CD14-positive monocyte (primary cell): ENCODE results near the gene ATF6. TPM values are rescaled to one million over a fixed set of nuclear protein-coding genes. Genes with fewer than 3 reads are reported as not detected.

ENCODE experiments used
- DNase-seq, 3 donors: peaks; one replicate each; pipeline ENCODE4 v3.0.0-alpha.2; 2011 to 2022
- H2AFZ ChIP-seq: 2 replicates; pipeline ENCODE4 v1.6.0; 2012; ENCODE audit warnings: mild to moderate bottlenecking, low read depth, low read length, inconsistent platforms; ENCODE audit not compliant: insufficient read depth, poor library complexity, severe bottlenecking
- H3K27ac ChIP-seq, 2 donors: 1 replicate in 1 of 2; 2 replicates in 1 of 2; pipeline ENCODE4 v1.5.1; 2012 to 2013; ENCODE audit warnings: low read length in 2 of 2, control low read depth in 1 of 2, inconsistent platforms in 1 of 2, low read depth in 1 of 2, mild to moderate bottlenecking in 1 of 2
- H3K27me3 ChIP-seq, 2 donors: one replicate each; pipeline versions ENCODE4 v1.6.0 to v1.6.1; 2011 to 2013; ENCODE audit warnings: low read length in 2 of 2; ENCODE audit not compliant: control insufficient read depth in 2 of 2, insufficient read depth in 2 of 2
- H3K36me3 ChIP-seq, 2 donors: replicated peaks in 1 of 2; 1 replicate in 1 of 2; 2 replicates in 1 of 2; pipeline versions ENCODE4 v1.5.1 to v1.6.1; 2012 to 2013; ENCODE audit warnings: low read length in 2 of 2, control low read depth in 1 of 2, inconsistent platforms in 1 of 2, mild to moderate bottlenecking in 1 of 2; ENCODE audit not compliant: insufficient read depth in 2 of 2, control insufficient read depth in 1 of 2
- H3K4me1 ChIP-seq, 2 donors: 1 replicate in 1 of 2; 2 replicates in 1 of 2; pipeline versions ENCODE4 v1.5.1 to v1.6.1; 2012 to 2013; ENCODE audit warnings: low read length in 2 of 2, control low read depth in 1 of 2, inconsistent platforms in 1 of 2, mild to moderate bottlenecking in 1 of 2, moderate library complexity in 1 of 2; ENCODE audit not compliant: insufficient read depth in 2 of 2, control insufficient read depth in 1 of 2
- H3K4me2 ChIP-seq: replicated peaks from 2 replicates; pipeline ENCODE3; 2012; ENCODE audit warnings: low read length, moderate library complexity, mild to moderate bottlenecking; ENCODE audit not compliant: poor library complexity, severe bottlenecking; ENCODE audit errors: extremely low read depth
- H3K4me3 ChIP-seq, 3 experiments: fragments of 200-600 bp in 1 of 3; sonication (generic) in 1 of 3; replicated peaks in 1 of 3; 1 replicate in 2 of 3; 2 replicates in 1 of 3; pipeline ENCODE4 v1.5.1; 2011 to 2013; ENCODE audit warnings: low read length in 3 of 3, mild to moderate bottlenecking in 3 of 3, control low read depth in 2 of 3, low read depth in 2 of 3, inconsistent platforms in 1 of 3, moderate library complexity in 1 of 3
- H3K79me2 ChIP-seq: 2 replicates; pipeline ENCODE4 v1.6.0; 2012; ENCODE audit warnings: mild to moderate bottlenecking, control low read depth, inconsistent platforms, low read length, moderate library complexity; ENCODE audit not compliant: insufficient read depth
- H3K9ac ChIP-seq: 2 replicates; pipeline ENCODE4 v1.6.0; 2017; ENCODE audit warnings: low read length, mild to moderate bottlenecking; ENCODE audit not compliant: insufficient read depth, poor library complexity, severe bottlenecking
- H3K9me3 ChIP-seq, 2 donors: replicated peaks in 1 of 2; 1 replicate in 1 of 2; 2 replicates in 1 of 2; pipeline versions ENCODE4 v1.5.1 to v1.6.1; 2012 to 2013; ENCODE audit warnings: low read length in 2 of 2, control low read depth in 1 of 2; ENCODE audit not compliant: control insufficient read depth in 1 of 2, insufficient read depth in 1 of 2
- H4K20me1 ChIP-seq: 2 replicates; pipeline ENCODE4 v1.6.0; 2012; ENCODE audit warnings: mild to moderate bottlenecking, low read length, control low read depth, moderate library complexity; ENCODE audit not compliant: insufficient read depth
- H3K27ac Mint-ChIP-seq, 7 donors: one replicate each; pipeline ENCODE4 v1.8.0; 2020; ENCODE audit warnings: mild to moderate bottlenecking in 7 of 7, mixed read lengths in 7 of 7, moderate library complexity in 6 of 7, inconsistent platforms in 2 of 7
- H3K27me3 Mint-ChIP-seq, 3 donors: one replicate each; pipeline ENCODE4 v1.8.0; 2021 to 2022; ENCODE audit warnings: low read depth in 3 of 3, mild to moderate bottlenecking in 3 of 3, mixed read lengths in 3 of 3, moderate library complexity in 3 of 3, inconsistent platforms in 1 of 3
- H3K36me3 Mint-ChIP-seq, 2 donors: one replicate each; pipeline ENCODE4 v1.8.0; 2020; ENCODE audit warnings: mixed read lengths in 2 of 2, inconsistent platforms in 1 of 2, mild to moderate bottlenecking in 1 of 2
- H3K4me1 Mint-ChIP-seq: one replicate; pipeline ENCODE4 v1.8.0; 2020; ENCODE audit warnings: mild to moderate bottlenecking, mixed read lengths
- H3K4me3 Mint-ChIP-seq, 2 donors: one replicate each; pipeline ENCODE4 v1.8.0; 2020; ENCODE audit warnings: mild to moderate bottlenecking in 2 of 2, mixed read lengths in 2 of 2, moderate library complexity in 1 of 2
- H3K9me3 Mint-ChIP-seq, 7 donors: one replicate each; pipeline ENCODE4 v1.8.0; 2020 to 2022; ENCODE audit warnings: mixed read lengths in 7 of 7, mild to moderate bottlenecking in 6 of 7, moderate library complexity in 6 of 7, inconsistent platforms in 2 of 7
- WGBS: methylation state at CpG from one replicate; pipeline ENCODE4 v1.1.5; 2013; ENCODE audit warnings: missing lambda C conversion rate; ENCODE audit not compliant: insufficient coverage; 5-methylcytosine and 5-hydroxymethylcytosine counted together
- intact Hi-C, 2 donors: fragments of 100-400 bp; cut with micrococcal nuclease; formaldehyde crosslinking; loops; one replicate each; pipeline versions ENCODE4 v1.15.0 to v1.15.1; 2023
- polyA plus RNA-seq, 3 donors: library from polyadenylated mRNA; depleted of rRNA in 1 of 3; unstranded in 2 of 3; stranded (reverse) in 1 of 3; fragments of 300-500 nt in 2 of 3; fragments of >200 nt in 1 of 3; fragmentation: Illumina TruSeq in 2 of 3; gene quantifications; 1 replicate in 2 of 3; 2 replicates in 1 of 3; pipeline ENCODE4 v1.2.3, GENCODE V29; 2012 to 2021
- TF ChIP-seq, protein P1 (sequence below): fragments of 200-600 bp; IDR thresholded peaks from one replicate; pipeline ENCODE4 v1.8.0; 2022; ENCODE audit warnings: antibody characterized with exemption, mild to moderate bottlenecking

The ATF6 gene
- polyA plus RNA-seq, 3 donors, result 13.4 to 25.6 (median 22.2) TPM

- WGBS, result 17% methylated on average over 3 of the region's 5 CpGs
- H4K20me1 ChIP-seq, result no peaks in the 10 kb centered on the region
- H3K79me2 ChIP-seq, result no peaks in the 10 kb centered on the region
- peaks cover 4 to 10% of the 10 kb centered on the region in 2 donors for H3K36me3 Mint-ChIP-seq
- H3K4me3 Mint-ChIP-seq, result peak overlapping the region in 1 of 2 donors; percentile 77
- TF ChIP-seq, protein P1, sequence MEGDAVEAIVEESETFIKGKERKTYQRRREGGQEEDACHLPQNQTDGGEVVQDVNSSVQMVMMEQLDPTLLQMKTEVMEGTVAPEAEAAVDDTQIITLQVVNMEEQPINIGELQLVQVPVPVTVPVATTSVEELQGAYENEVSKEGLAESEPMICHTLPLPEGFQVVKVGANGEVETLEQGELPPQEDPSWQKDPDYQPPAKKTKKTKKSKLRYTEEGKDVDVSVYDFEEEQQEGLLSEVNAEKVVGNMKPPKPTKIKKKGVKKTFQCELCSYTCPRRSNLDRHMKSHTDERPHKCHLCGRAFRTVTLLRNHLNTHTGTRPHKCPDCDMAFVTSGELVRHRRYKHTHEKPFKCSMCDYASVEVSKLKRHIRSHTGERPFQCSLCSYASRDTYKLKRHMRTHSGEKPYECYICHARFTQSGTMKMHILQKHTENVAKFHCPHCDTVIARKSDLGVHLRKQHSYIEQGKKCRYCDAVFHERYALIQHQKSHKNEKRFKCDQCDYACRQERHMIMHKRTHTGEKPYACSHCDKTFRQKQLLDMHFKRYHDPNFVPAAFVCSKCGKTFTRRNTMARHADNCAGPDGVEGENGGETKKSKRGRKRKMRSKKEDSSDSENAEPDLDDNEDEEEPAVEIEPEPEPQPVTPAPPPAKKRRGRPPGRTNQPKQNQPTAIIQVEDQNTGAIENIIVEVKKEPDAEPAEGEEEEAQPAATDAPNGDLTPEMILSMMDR, result no peak
- peak; percentile 71 to 84 (median 76) for DNase-seq
- H3K27ac ChIP-seq, result peak overlapping the region; percentile 46 to 76
- H3K9me3 Mint-ChIP-seq, result peaks cover 10 to 18% (median 13%) of the 10 kb centered on the region in 7 donors
- H3K27ac Mint-ChIP-seq, result peak overlapping the region; percentile 80 to 97 (median 92)
- peaks cover 12 to 17% of the 10 kb centered on the region in 2 donors for H3K9me3 ChIP-seq
- H3K4me1 Mint-ChIP-seq, result peaks cover 34% of the 10 kb centered on the region
- no peak overlapping the region for H3K9ac ChIP-seq
- no peaks in the 10 kb centered on the region for H3K27me3 ChIP-seq
- peak overlapping the region; percentile 45 for H3K4me2 ChIP-seq
- H3K4me3 ChIP-seq, result peak overlapping the region in 1 of 3 experiments; percentile 25
- peaks cover 28 to 34% of the 10 kb centered on the region in 2 donors for H3K4me1 ChIP-seq
- intact Hi-C loops, result no loop called here
- H3K27me3 Mint-ChIP-seq, result peaks cover 0 to 2% (median 2%) of the 10 kb centered on the region in 3 donors
- no peak overlapping the region for H2AFZ ChIP-seq
- no peaks in the 10 kb centered on the region for H3K36me3 ChIP-seq
Observed at GRCh38 chr1:161989786-161990185, 223.7 kb downstream of the ATF6 start.

GRCh38 chr1:161993576-161993975, 227.5 kb downstream of the ATF6 start:
- DNase-seq, result no peak
- peaks cover 25% of the 10 kb centered on the region for H3K4me1 Mint-ChIP-seq

More at GRCh38 chr1:161993576-161993975, 227.5 kb downstream of the ATF6 start:
- H3K27ac ChIP-seq, result no peak overlapping the region
- 85% methylated on average over 8 of the region's 11 CpGs for WGBS
- intact Hi-C loops, result no loop called here
- H3K9ac ChIP-seq, result no peak overlapping the region
- no peak overlapping the region for H3K4me2 ChIP-seq
- peaks cover 0 to 5% of the 10 kb centered on the region in 2 donors for H3K9me3 ChIP-seq
- H4K20me1 ChIP-seq, result no peaks in the 10 kb centered on the region
- peak overlapping the region in 1 of 7 donors; percentile 57 for H3K27ac Mint-ChIP-seq
- TF ChIP-seq, protein P1, result no peak
- no peak overlapping the region for H2AFZ ChIP-seq
- peaks cover 0 to 7% (median 4%) of the 10 kb centered on the region in 7 donors for H3K9me3 Mint-ChIP-seq
- H3K4me3 Mint-ChIP-seq, result no peak overlapping the region
- H3K27me3 ChIP-seq, result no peaks in the 10 kb centered on the region
- H3K36me3 Mint-ChIP-seq, result peaks cover 0 to 4% of the 10 kb centered on the region in 2 donors
- H3K79me2 ChIP-seq, result no peaks in the 10 kb centered on the region
- H3K4me1 ChIP-seq, result peaks cover 22 to 27% of the 10 kb centered on the region in 2 donors
- peaks cover 0 to 2% (median 0%) of the 10 kb centered on the region in 3 donors for H3K27me3 Mint-ChIP-seq
- H3K4me3 ChIP-seq, result no peak overlapping the region
- H3K36me3 ChIP-seq, result no peaks in the 10 kb centered on the region
